Tibial artery (tissue), 4 donors: ENCODE data around the gene EXTL1.
A peak's percentile ranks its signal among the peaks of the same experiment; 100 is the strongest.

Source experiments
- DNase-seq, 2 donors: peaks; one replicate each; pipeline ENCODE4 v3.0.0-alpha.2; 2019
- H3K27ac ChIP-seq, 2 donors: fragments of 200-600 bp; sonication (generic) in 1 of 2; 1 replicate in 1 of 2; 2 replicates in 1 of 2; pipeline ENCODE4 v1.5.1; 2018 to 2019; ENCODE audit warnings: mild to moderate bottlenecking in 1 of 2
- H3K27me3 ChIP-seq, 2 donors: fragments of 200-600 bp; sonication (generic) in 1 of 2; one replicate each; pipeline versions ENCODE4 v1.5.1 to v1.6.0; 2016 to 2019
- H3K36me3 ChIP-seq, 3 donors: fragments of 200-600 bp; sonication (generic) in 2 of 3; one replicate each; pipeline ENCODE4 v1.5.1; 2016 to 2019; ENCODE audit warnings: mild to moderate bottlenecking in 2 of 3
- H3K4me1 ChIP-seq, 4 donors: fragments of 200-600 bp; sonication (generic) in 2 of 4; 1 replicate in 3 of 4; 2 replicates in 1 of 4; pipeline ENCODE4 v1.5.1; 2016 to 2019
- H3K4me3 ChIP-seq, 2 donors: fragments of 200-600 bp; sonication (generic) in 1 of 2; 1 replicate in 1 of 2; 2 replicates in 1 of 2; pipeline ENCODE4 v1.5.1; 2018 to 2019; ENCODE audit warnings: mild to moderate bottlenecking in 2 of 2
- H3K9me3 ChIP-seq, 3 donors: fragments of 200-600 bp; sonication (generic) in 1 of 3; one replicate each; pipeline ENCODE4 v1.5.1; 2016 to 2019
- CTCF ChIP-seq, 2 experiments: fragments of 200-600 bp in 1 of 2; fragments of 450-650 bp in 1 of 2; IDR thresholded peaks; one replicate each; pipeline ENCODE4 v1.5.1; 2017 to 2019; ENCODE audit warnings: antibody characterized with exemption in 2 of 2, mild to moderate bottlenecking in 1 of 2, moderate library complexity in 1 of 2
- intact Hi-C: fragments of 100-400 bp; cut with DNase I; formaldehyde crosslinking; loops from one replicate; pipeline ENCODE4 v1.15.0; 2023; ENCODE audit warnings: low total_unique reads

EXTL1 gene

GRCh38 chr1:26020941-26021646 lies 481 bp upstream of the EXTL1 start:
- H3K27ac ChIP-seq = no peak overlapping the region
- no peaks in the 10 kb centered on the region for H3K27me3 ChIP-seq
- intact Hi-C loops = no loop called here
- peaks cover 0 to 39% (median 14%) of the 10 kb centered on the region in 4 donors for H3K4me1 ChIP-seq
- H3K9me3 ChIP-seq = no peaks in the 10 kb centered on the region
- no peak for TF ChIP-seq CTCF (IDR thresholded peaks at IDR 0.05)
- H3K36me3 ChIP-seq = no peaks in the 10 kb centered on the region
- peak overlapping the region in 1 of 2 donors; percentile 24 for H3K4me3 ChIP-seq
- DNase-seq = no peak

GRCh38 chr1:26022404-26022779 lies 817 bp downstream of the EXTL1 start:
- Histone ChIP-seq H3K27ac (no peak overlapping the region), H3K9me3 (no peaks in the 10 kb centered on the region), H3K36me3 (no peaks in the 10 kb centered on the region), H3K4me3 (no peak overlapping the region), H3K4me1 (peaks cover 0 to 34% (median 14%) of the 10 kb centered on the region in 4 donors), H3K27me3 (no peaks in the 10 kb centered on the region)
- TF ChIP-seq CTCF (IDR thresholded peaks at IDR 0.05) = no peak
- intact Hi-C loops = no loop called here
- DNase-seq = no peak

- H3K27ac ChIP-seq = no peak overlapping the region
- DNase-seq = no peak
Measured at GRCh38 chr1:26023009-26023408, 1.4 kb downstream of the EXTL1 start.

GRCh38 chr1:26023826-26024225 lies 2.3 kb downstream of the EXTL1 start:
- intact Hi-C loops = no loop called here
- Histone ChIP-seq H3K27me3 (no peaks in the 10 kb centered on the region), H3K9me3 (no peaks in the 10 kb centered on the region), H3K36me3 (no peaks in the 10 kb centered on the region), H3K4me3 (no peak overlapping the region), H3K27ac (no peak overlapping the region), H3K4me1 (peaks cover 0 to 31% (median 14%) of the 10 kb centered on the region in 4 donors)
- DNase-seq = no peak
- TF ChIP-seq CTCF (IDR thresholded peaks at IDR 0.05) = no peak

More at GRCh38 chr1:26023009-26023408, 1.4 kb downstream of the EXTL1 start:
- Histone ChIP-seq H3K4me1 (peaks cover 0 to 31% (median 14%) of the 10 kb centered on the region in 4 donors), H3K9me3 (no peaks in the 10 kb centered on the region), H3K4me3 (no peak overlapping the region), H3K36me3 (no peaks in the 10 kb centered on the region), H3K27me3 (no peaks in the 10 kb centered on the region)
- TF ChIP-seq CTCF (IDR thresholded peaks at IDR 0.05) = no peak
- intact Hi-C loops = no loop called here

- Histone ChIP-seq H3K27ac (no peak overlapping the region), H3K9me3 (no peaks in the 10 kb centered on the region), H3K4me1 (peaks cover 0 to 27% (median 14%) of the 10 kb centered on the region in 4 donors), H3K4me3 (no peak overlapping the region), H3K36me3 (no peaks in the 10 kb centered on the region), H3K27me3 (no peaks in the 10 kb centered on the region)
- intact Hi-C loops = no loop called here
- no peak for DNase-seq
- TF ChIP-seq CTCF (IDR thresholded peaks at IDR 0.05) = no peak
Measured at GRCh38 chr1:26025060-26025459, 3.5 kb downstream of the EXTL1 start.
